ENCODE results near the gene ANKRD52. TPM values are rescaled to one million over a fixed set of nuclear protein-coding genes. Genes with fewer than 3 reads are reported as not detected.

The ANKRD52 gene
- total RNA-seq: 10 to 100 TPM; 14.7 to 30.9 (median 18.9) TPM

GRCh38 chr12:56258068-56258819 is at the start of gene ANKRD52:
TSS of gene ANKRD52 (minus strand) at chr12:56258384. CDS start at chr12:56258269, 115 bp downstream.
- Histone ChIP-seq H3K27ac (peak within 1 kb of the TSS; percentile 89 to 97 (median 91)), H3K36me3 (peaks cover 0 to 32% of the 10 kb centered on the region in 2 donors), H3K27me3 (no peaks in the 10 kb centered on the region), H3K4me3 (peak within 1 kb of the TSS; percentile 71 to 98 (median 79)), H3K9me3 (no peaks in the 10 kb centered on the region), H3K4me1 (peaks cover 33 to 48% of the 10 kb centered on the region in 2 donors)
- ATAC-seq: peak; percentile 67 to 79
- TF ChIP-seq CTCF (IDR thresholded peaks at IDR 0.05 in 4 of 5, conservative IDR thresholded peaks at IDR 0.05 in 1 of 5) (peak; percentile 49 to 97 (median 87)), POLR2A (IDR thresholded peaks at IDR 0.05) (peak; percentile 59 to 75)
- in situ Hi-C loops (cut with MboI; ENCODE audit: low sequenced_read_pairs in 4 of 4): no loop called here
- DNase-seq: peak; percentile 40 to 58
- intact Hi-C loops (cut with DNase I; ENCODE audit: low total_unique reads): loop anchor here (2.0 kb wide), 1 partner anchor 139 kb away; the partner anchor contains the start of gene ZC3H10

DNA sequence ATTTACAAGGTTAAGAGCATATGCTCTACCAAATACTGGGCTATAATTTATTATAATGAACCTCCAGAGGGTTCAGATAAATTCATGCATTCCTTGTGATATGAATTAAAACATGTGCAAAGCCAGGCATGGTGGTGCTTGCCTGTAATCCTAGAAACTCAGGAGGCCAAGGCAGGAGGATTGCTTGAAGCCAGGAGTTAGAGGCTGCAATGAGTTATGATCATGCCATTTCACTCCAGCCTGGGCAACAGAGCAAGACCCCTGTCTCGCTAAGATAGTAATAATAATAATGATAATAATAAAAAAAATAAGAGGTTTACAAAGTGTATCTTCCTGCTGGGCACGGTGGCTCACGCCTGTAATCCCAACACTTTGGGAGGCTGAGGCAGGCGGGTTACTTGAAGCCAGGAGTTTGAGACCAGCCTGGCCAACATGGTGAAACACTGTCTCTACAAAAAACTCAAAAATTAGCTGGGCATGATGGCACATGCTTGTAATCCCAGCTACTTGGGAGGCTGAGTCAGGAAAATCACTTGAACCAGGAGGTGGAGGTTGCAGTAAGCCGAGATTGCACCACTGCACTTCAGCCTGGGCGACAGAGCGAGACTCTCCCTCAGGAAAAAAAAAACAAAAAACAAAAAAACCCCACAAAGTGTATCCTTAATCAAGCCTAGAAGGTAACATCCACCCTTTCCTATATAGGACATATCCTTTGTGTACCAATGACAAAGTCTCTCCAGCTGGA is 49.2 kb upstream of the ANKRD52 start:
- Histone ChIP-seq H3K36me3 (peaks cover 0 to 50% of the 10 kb centered on the region in 2 donors), H3K27me3 (no peaks in the 10 kb centered on the region), H3K4me1 (peaks cover 8 to 9% of the 10 kb centered on the region in 2 donors), H3K4me3 (no peak overlapping the region), H3K9me3 (no peaks in the 10 kb centered on the region), H3K27ac (no peak overlapping the region)
- ATAC-seq (no peak), DNase-seq (no peak)
- no peak for TF ChIP-seq CTCF (IDR thresholded peaks at IDR 0.05 in 4 of 5, conservative IDR thresholded peaks at IDR 0.05 in 1 of 5)
- no peak for TF ChIP-seq POLR2A (IDR thresholded peaks at IDR 0.05)
- in situ Hi-C loops (cut with MboI; ENCODE audit: low sequenced_read_pairs in 4 of 4): no loop called here
- intact Hi-C loops (cut with DNase I; ENCODE audit: low total_unique reads): no loop called here

DNA sequence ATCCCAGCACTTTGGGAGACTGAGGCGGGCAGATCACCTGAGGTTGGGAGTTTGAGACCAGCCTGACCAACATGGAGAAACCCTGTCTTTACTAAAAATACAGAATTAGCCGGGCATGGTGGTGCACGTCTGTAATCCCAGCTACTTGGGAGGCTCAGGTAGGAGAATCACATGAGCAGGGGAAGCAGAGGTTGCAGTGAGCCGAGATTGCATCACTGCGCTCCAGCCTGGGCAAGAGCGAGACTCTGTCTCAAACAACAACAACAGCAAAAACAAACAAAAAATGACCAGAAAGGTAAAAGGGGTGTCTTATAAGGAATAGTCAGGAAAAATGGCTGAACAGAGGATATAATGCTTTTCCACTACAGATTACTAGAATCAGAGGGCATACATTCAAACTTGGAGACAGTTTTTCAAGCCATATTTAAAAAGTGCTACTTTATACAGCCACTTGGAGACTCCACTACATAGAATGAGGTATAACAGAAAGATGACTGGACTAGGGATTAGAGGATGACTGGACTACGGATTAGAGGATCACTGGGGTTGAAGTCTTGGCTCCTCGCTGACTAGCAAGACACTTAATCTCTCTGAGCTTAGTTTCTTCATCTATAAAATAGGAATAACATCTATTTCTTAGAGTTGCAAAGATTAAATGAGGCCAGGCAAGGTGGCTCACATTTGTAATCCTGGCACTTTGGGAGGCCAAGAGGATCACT is 46.8 kb upstream of the ANKRD52 start:
- TF ChIP-seq POLR2A (IDR thresholded peaks at IDR 0.05): no peak
- TF ChIP-seq CTCF (IDR thresholded peaks at IDR 0.05 in 4 of 5, conservative IDR thresholded peaks at IDR 0.05 in 1 of 5): no peak
- no peaks in the 10 kb centered on the region for H3K9me3 ChIP-seq
- no peak overlapping the region for H3K4me3 ChIP-seq
- ATAC-seq: no peak
- peaks cover 26 to 27% of the 10 kb centered on the region in 2 donors for H3K4me1 ChIP-seq
- intact Hi-C loops (cut with DNase I; ENCODE audit: low total_unique reads) (no loop called here), in situ Hi-C loops (cut with MboI; ENCODE audit: low sequenced_read_pairs in 4 of 4) (no loop called here)
- no peak for DNase-seq
- no peaks in the 10 kb centered on the region for H3K27me3 ChIP-seq
- peak overlapping the region in 1 of 4 donors; percentile 97 for H3K27ac ChIP-seq
- peaks cover 0 to 34% of the 10 kb centered on the region in 2 donors for H3K36me3 ChIP-seq

DNA sequence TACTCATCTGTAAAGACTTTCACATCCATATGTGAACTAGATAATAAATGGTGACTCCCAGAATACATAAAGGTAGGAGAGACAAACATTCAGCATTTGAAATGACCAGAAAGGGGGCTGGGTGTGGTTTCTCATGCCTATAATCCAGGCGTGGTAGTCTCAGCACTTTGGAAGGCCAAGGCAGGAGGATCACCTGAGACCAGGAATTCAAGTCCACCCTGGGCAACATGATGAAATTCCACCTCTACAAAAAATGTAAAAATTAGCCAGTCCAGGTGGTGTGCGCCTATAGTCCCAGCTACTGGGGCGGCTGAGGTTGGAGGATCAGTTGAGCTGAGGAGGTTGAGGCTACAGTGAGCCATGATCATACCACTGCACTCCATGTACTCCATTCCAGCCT is 46.1 kb upstream of the ANKRD52 start:
- H3K36me3 ChIP-seq: peaks cover 0 to 27% of the 10 kb centered on the region in 2 donors
- H3K4me1 ChIP-seq: peaks cover 27 to 30% of the 10 kb centered on the region in 2 donors
- no peak for TF ChIP-seq CTCF (IDR thresholded peaks at IDR 0.05 in 4 of 5, conservative IDR thresholded peaks at IDR 0.05 in 1 of 5)
- no peak for TF ChIP-seq POLR2A (IDR thresholded peaks at IDR 0.05)
- ATAC-seq (no peak), DNase-seq (no peak)
- in situ Hi-C loops (cut with MboI; ENCODE audit: low sequenced_read_pairs in 4 of 4): no loop called here
- peak overlapping the region in 1 of 4 donors; percentile 97 for H3K27ac ChIP-seq
- H3K4me3 ChIP-seq: no peak overlapping the region
- intact Hi-C loops (cut with DNase I; ENCODE audit: low total_unique reads): no loop called here
- no peaks in the 10 kb centered on the region for H3K9me3 ChIP-seq
- H3K27me3 ChIP-seq: no peaks in the 10 kb centered on the region

All from gastrocnemius medialis (tissue), 4 donors.